Activated T-cell treated with anti-CD3 and anti-CD28 coated beads, Interleukin-2, amount 50 U/mL, for 72 hours (primary cell): ENCODE measurements around the gene DNM3. TPM values are rescaled to one million over a fixed set of nuclear protein-coding genes. Genes with fewer than 3 reads are reported as not detected.
A peak's percentile ranks its signal among the peaks of the same experiment; 100 is the strongest.

Source experiments
- ATAC-seq, 2 donors: fragments of 150-1000 bp; cut with Tn5 transposase; replicated peaks in 1 of 2; 2 replicates each; pipeline ENCODE4 v1.10.0; 2021; ENCODE audit warnings: moderate library complexity in 2 of 2, mild to moderate bottlenecking in 1 of 2
- DNase-seq, 2 donors: peaks; one replicate each; pipeline ENCODE4 v3.0.0; 2021 to 2022; ENCODE audit warnings: mixed read lengths in 1 of 2
- H3K27ac Mint-ChIP-seq: one replicate; pipeline ENCODE4 v1.8.0; 2022; ENCODE audit warnings: mild to moderate bottlenecking, moderate library complexity, mixed read lengths
- H3K27me3 Mint-ChIP-seq: one replicate; pipeline ENCODE4 v1.8.0; 2022; ENCODE audit warnings: low read depth, mixed read lengths
- H3K36me3 Mint-ChIP-seq, 2 donors: one replicate each; pipeline ENCODE4 v1.8.0; 2022; ENCODE audit warnings: mixed read lengths in 2 of 2, mild to moderate bottlenecking in 1 of 2; ENCODE audit not compliant: insufficient read depth in 2 of 2
- H3K4me1 Mint-ChIP-seq: one replicate; pipeline ENCODE4 v1.8.0; 2022; ENCODE audit warnings: low read depth, mixed read lengths
- H3K4me3 Mint-ChIP-seq, 2 donors: one replicate each; pipeline ENCODE4 v1.8.0; 2022; ENCODE audit warnings: mild to moderate bottlenecking in 2 of 2, mixed read lengths in 2 of 2, moderate library complexity in 2 of 2
- H3K9me3 Mint-ChIP-seq, 2 donors: one replicate each; pipeline ENCODE4 v1.8.0; 2022; ENCODE audit warnings: mixed read lengths in 2 of 2
- total RNA-seq, 2 donors: library from RNA; stranded (reverse); gene quantifications; one replicate each; pipeline ENCODE4 v1.2.3, GENCODE V29; 2022

Gene DNM3
- total RNA-seq, 2 donors from 2014 or later: 1.5 to 3.4 TPM

GRCh38 chr1:172165403-172165802 lies 324.1 kb downstream of the DNM3 start:
- no peak for DNase-seq
- no peaks in the 10 kb centered on the region for H3K36me3 Mint-ChIP-seq
- no peak overlapping the region for H3K4me3 Mint-ChIP-seq

GRCh38 chr1:172167796-172168596 lies 326.7 kb downstream of the DNM3 start:
- Mint-ChIP-seq H3K27ac (no peak overlapping the region), H3K9me3 (peaks cover 0 to 1% of the 10 kb centered on the region in 2 donors), H3K4me1 (no peaks in the 10 kb centered on the region), H3K4me3 (no peak overlapping the region), H3K27me3 (peaks cover 4% of the 10 kb centered on the region), H3K36me3 (no peaks in the 10 kb centered on the region)
- ATAC-seq (no peak), DNase-seq (no peak)

More at GRCh38 chr1:172165403-172165802, 324.1 kb downstream of the DNM3 start:
- Mint-ChIP-seq H3K4me1 (no peaks in the 10 kb centered on the region), H3K9me3 (no peaks in the 10 kb centered on the region), H3K27me3 (no peaks in the 10 kb centered on the region), H3K27ac (no peak overlapping the region)
- no peak for ATAC-seq

DNA sequence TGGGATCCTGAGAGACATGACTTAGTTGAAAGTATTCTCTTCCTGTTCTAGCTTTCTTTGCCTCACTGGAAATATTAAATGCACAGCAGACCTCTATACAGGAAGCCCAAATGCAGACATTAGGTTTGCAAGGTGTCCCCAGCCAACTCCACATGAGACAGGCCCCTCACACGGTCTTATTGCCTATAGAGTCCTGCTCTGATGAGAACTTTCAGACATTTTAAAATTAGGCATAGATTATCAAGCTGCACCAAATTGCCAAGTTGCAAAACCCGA lies 327.2 kb downstream of the DNM3 start:
- H3K27me3 Mint-ChIP-seq: peaks cover 6% of the 10 kb centered on the region
- no peak overlapping the region for H3K4me3 Mint-ChIP-seq
- H3K36me3 Mint-ChIP-seq: no peaks in the 10 kb centered on the region
- no peak for DNase-seq
- no peak for ATAC-seq
- peaks cover 0 to 3% of the 10 kb centered on the region in 2 donors for H3K9me3 Mint-ChIP-seq
- H3K4me1 Mint-ChIP-seq: no peaks in the 10 kb centered on the region
- no peak overlapping the region for H3K27ac Mint-ChIP-seq

DNA sequence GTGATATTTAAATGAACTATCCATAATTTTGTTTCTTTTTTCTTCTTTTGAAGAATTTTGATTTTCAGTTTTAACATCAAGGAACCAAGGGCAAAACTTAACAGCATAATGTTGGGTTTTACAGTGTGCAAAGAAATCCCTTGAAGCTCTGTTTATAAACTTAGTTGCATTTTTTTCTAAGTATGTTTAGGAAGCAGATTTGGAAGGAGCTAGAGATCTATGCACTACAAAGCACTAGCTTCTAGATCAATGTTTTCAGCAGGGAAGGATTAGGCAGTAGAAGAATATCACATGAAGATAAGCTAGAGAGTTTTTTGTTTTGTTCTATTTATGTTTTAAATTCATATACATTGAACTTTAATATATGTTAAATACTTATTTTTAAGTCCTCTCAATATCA lies 328.5 kb downstream of the DNM3 start:
- Mint-ChIP-seq H3K27me3 (peaks cover 6% of the 10 kb centered on the region), H3K27ac (no peak overlapping the region), H3K36me3 (no peaks in the 10 kb centered on the region), H3K9me3 (peaks cover 0 to 3% of the 10 kb centered on the region in 2 donors), H3K4me1 (no peaks in the 10 kb centered on the region), H3K4me3 (no peak overlapping the region)
- ATAC-seq: no peak
- no peak for DNase-seq

- ATAC-seq: no peak
- Mint-ChIP-seq H3K4me1 (no peaks in the 10 kb centered on the region), H3K27ac (no peak overlapping the region), H3K4me3 (no peak overlapping the region), H3K27me3 (peaks cover 6% of the 10 kb centered on the region), H3K9me3 (peaks cover 0 to 3% of the 10 kb centered on the region in 2 donors), H3K36me3 (no peaks in the 10 kb centered on the region)
- DNase-seq: no peak
Measured at GRCh38 chr1:172172352-172172831, 331.1 kb downstream of the DNM3 start.

- H3K36me3 Mint-ChIP-seq: no peaks in the 10 kb centered on the region
- H3K4me3 Mint-ChIP-seq: no peak overlapping the region
- no peak for DNase-seq
- H3K27me3 Mint-ChIP-seq: peaks cover 6% of the 10 kb centered on the region
- no peak for ATAC-seq
- peaks cover 16% of the 10 kb centered on the region for H3K4me1 Mint-ChIP-seq
- H3K9me3 Mint-ChIP-seq: peaks cover 0 to 3% of the 10 kb centered on the region in 2 donors
- H3K27ac Mint-ChIP-seq: no peak overlapping the region
Measured at GRCh38 chr1:172176206-172176605, 334.9 kb downstream of the DNM3 start.

- no peak overlapping the region for H3K4me3 Mint-ChIP-seq
- H3K27me3 Mint-ChIP-seq: peaks cover 4% of the 10 kb centered on the region
- ATAC-seq (no peak), DNase-seq (no peak)
- peaks cover 0 to 3% of the 10 kb centered on the region in 2 donors for H3K9me3 Mint-ChIP-seq
- H3K27ac Mint-ChIP-seq: no peak overlapping the region
- H3K4me1 Mint-ChIP-seq: peaks cover 32% of the 10 kb centered on the region
- H3K36me3 Mint-ChIP-seq: no peaks in the 10 kb centered on the region
Measured at GRCh38 chr1:172177849-172178248, 336.6 kb downstream of the DNM3 start.

- Mint-ChIP-seq H3K36me3 (no peaks in the 10 kb centered on the region), H3K4me3 (no peak overlapping the region), H3K27me3 (no peaks in the 10 kb centered on the region), H3K4me1 (peaks cover 34% of the 10 kb centered on the region), H3K9me3 (no peaks in the 10 kb centered on the region), H3K27ac (no peak overlapping the region)
- no peak for DNase-seq
- ATAC-seq: no peak
Measured at GRCh38 chr1:172178886-172179285, 337.6 kb downstream of the DNM3 start.

- H3K36me3 Mint-ChIP-seq: no peaks in the 10 kb centered on the region
- no peak for DNase-seq
- no peak overlapping the region for H3K4me3 Mint-ChIP-seq
- H3K27me3 Mint-ChIP-seq: no peaks in the 10 kb centered on the region
- H3K4me1 Mint-ChIP-seq: peaks cover 38% of the 10 kb centered on the region
- no peaks in the 10 kb centered on the region for H3K9me3 Mint-ChIP-seq
- peak overlapping the region; percentile 59 for H3K27ac Mint-ChIP-seq
- no peak for ATAC-seq
Measured at GRCh38 chr1:172179918-172180317, 338.6 kb downstream of the DNM3 start.

DNA sequence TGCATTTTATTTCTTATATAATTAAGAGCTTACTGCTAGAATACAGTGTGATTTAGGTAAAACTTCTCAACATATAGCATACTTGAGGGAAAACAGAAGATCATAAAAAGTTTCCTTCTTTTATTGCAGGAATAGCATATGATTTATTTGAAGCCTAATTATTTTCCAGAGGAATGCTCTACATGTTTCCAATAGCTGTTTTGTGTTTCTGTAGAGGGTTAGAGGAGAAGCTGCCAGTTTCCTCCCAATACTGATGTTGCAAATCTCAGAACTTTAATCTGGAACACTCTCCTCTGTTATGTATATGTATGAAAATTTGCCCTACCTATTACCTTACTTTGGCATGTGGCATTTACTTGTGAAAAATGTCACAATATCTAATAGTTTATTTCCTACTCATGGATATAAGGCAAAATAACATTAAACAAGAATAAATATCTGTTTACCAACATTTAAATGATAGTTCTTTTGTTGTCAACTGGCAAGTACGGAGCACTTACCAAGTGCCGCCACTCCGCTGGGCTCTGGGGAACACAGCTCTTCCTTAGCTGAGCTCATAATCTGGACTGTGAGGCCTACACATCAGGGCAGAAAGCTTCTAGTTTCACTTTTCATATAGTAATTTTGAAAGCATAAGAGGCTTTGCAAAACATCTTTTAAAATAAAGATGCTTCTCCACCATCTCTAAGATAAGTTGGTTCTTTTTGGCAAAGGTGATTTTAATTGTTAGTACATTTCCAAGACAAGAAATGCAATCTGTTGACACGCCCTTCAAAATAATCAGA lies 339.4 kb downstream of the DNM3 start:
- Mint-ChIP-seq H3K27me3 (no peaks in the 10 kb centered on the region), H3K4me1 (peaks cover 45% of the 10 kb centered on the region), H3K4me3 (peak overlapping the region; percentile 70 to 89), H3K9me3 (no peaks in the 10 kb centered on the region), H3K27ac (peak overlapping the region; percentile 97), H3K36me3 (no peaks in the 10 kb centered on the region)
- ATAC-seq (peak; percentile 85 to 89), DNase-seq (peak; percentile 38 to 55)

DNA sequence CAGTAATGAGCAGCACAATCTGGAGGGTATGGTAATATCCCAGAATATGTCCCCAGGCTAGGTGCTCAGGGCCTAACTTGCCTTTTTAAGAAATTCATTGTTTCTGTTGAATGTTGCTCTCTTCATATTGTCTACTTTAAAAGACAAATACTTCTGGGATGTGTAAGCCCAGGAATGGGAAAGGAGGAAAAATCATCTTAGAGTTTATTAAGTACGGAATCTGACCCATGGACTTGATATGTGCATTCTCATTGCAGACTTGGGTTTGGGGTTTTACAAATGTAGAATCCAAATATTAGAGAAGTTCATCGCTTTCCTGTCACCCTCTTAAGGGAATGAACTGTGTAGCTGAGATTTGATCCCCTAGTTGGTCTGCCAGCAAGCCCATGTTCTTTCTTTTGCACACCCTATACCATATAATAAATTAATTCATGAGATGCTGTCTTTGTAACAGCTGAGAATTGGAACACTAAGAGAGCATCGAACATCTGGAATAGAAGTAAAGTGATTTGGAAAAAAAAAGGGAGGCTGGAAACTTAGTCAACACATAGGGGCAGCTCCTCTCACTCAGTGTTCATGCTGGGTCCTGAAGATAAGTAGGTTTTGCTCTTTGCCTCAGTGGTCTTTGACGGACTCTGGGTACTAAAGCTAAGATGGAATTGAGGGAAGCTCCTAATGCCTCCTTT lies 343.4 kb downstream of the DNM3 start:
- Mint-ChIP-seq H3K9me3 (peaks cover 0 to 2% of the 10 kb centered on the region in 2 donors), H3K4me3 (peak overlapping the region in 1 of 2 donors; percentile 4), H3K36me3 (no peaks in the 10 kb centered on the region), H3K4me1 (peaks cover 49% of the 10 kb centered on the region), H3K27ac (no peak overlapping the region), H3K27me3 (no peaks in the 10 kb centered on the region)
- DNase-seq (no peak), ATAC-seq (no peak)

GRCh38 chr1:172185211-172185610 lies 343.9 kb downstream of the DNM3 start:
- DNase-seq: no peak
- Mint-ChIP-seq H3K36me3 (no peaks in the 10 kb centered on the region), H3K27me3 (no peaks in the 10 kb centered on the region), H3K27ac (no peak overlapping the region), H3K9me3 (peaks cover 0 to 2% of the 10 kb centered on the region in 2 donors), H3K4me3 (peak overlapping the region in 1 of 2 donors; percentile 4), H3K4me1 (peaks cover 44% of the 10 kb centered on the region)
- ATAC-seq: no peak

GRCh38 chr1:172185996-172186395 lies 344.7 kb downstream of the DNM3 start:
- no peak for DNase-seq
- ATAC-seq: no peak
- H3K4me1 Mint-ChIP-seq: peaks cover 36% of the 10 kb centered on the region
- H3K4me3 Mint-ChIP-seq: no peak overlapping the region
- no peaks in the 10 kb centered on the region for H3K36me3 Mint-ChIP-seq
- no peaks in the 10 kb centered on the region for H3K27me3 Mint-ChIP-seq
- peaks cover 0 to 2% of the 10 kb centered on the region in 2 donors for H3K9me3 Mint-ChIP-seq
- no peak overlapping the region for H3K27ac Mint-ChIP-seq
